Peyer's patch (tissue), 4 donors: ENCODE results near the gene DFFB.

ENCODE experiments used
- POLR2A ChIP-seq, 2 donors: fragments of 450-650 bp; IDR thresholded peaks; one replicate each; pipeline ENCODE4 v1.5.1; 2017; ENCODE audit warnings: antibody characterized with exemption in 2 of 2, mild to moderate bottlenecking in 2 of 2, moderate library complexity in 2 of 2
- TF ChIP-seq, protein P1 (sequence below), 6 experiments: fragments of 450-650 bp in 4 of 6; fragments of 200-600 bp in 2 of 6; sonication (generic) in 1 of 6; IDR thresholded peaks; one replicate each; pipeline ENCODE4 v1.5.1; 2017 to 2019; ENCODE audit warnings: antibody characterized with exemption in 6 of 6, mild to moderate bottlenecking in 3 of 6, moderate library complexity in 1 of 6

DNA sequence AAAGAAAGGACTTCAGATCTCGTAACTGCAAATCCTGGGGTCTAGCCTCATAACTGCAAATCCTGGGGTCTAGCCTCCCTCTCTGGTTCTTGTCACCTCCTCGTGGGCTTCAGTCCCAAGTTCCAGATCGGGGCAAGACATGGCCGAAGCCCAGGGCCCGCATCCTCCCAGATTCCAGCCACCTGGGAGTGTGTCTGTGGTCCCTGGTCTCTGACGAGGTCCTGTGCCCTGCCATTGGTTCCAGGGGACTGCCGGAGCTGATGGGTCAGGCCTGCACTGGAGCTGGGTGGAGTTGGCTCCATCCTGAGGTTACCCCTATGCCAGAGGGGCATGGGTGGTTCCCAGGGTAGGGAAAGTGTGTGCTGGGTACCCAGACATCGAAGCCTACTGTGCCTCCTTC lies 60.5 kb downstream of the DFFB start:
- no peak for TF ChIP-seq POLR2A (IDR thresholded peaks at IDR 0.05)
- TF ChIP-seq, protein P1, sequence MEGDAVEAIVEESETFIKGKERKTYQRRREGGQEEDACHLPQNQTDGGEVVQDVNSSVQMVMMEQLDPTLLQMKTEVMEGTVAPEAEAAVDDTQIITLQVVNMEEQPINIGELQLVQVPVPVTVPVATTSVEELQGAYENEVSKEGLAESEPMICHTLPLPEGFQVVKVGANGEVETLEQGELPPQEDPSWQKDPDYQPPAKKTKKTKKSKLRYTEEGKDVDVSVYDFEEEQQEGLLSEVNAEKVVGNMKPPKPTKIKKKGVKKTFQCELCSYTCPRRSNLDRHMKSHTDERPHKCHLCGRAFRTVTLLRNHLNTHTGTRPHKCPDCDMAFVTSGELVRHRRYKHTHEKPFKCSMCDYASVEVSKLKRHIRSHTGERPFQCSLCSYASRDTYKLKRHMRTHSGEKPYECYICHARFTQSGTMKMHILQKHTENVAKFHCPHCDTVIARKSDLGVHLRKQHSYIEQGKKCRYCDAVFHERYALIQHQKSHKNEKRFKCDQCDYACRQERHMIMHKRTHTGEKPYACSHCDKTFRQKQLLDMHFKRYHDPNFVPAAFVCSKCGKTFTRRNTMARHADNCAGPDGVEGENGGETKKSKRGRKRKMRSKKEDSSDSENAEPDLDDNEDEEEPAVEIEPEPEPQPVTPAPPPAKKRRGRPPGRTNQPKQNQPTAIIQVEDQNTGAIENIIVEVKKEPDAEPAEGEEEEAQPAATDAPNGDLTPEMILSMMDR (IDR thresholded peaks at IDR 0.05), result no peak
